Prostate gland (tissue), 2 donors: ENCODE data around the gene ZBTB43. TPM values are rescaled to one million over a fixed set of nuclear protein-coding genes. Genes with fewer than 3 reads are reported as not detected.

Source experiments
- DNase-seq: peaks from one replicate; pipeline ENCODE4 v3.0.0-alpha.2; 2019; ENCODE audit warnings: low spot score
- H3K27ac ChIP-seq, 2 donors: fragments of 200-600 bp; sonication (generic); 2 replicates each; pipeline ENCODE4 v1.5.1; 2017 to 2019
- H3K27me3 ChIP-seq: fragments of 200-600 bp; sonication (generic); replicated peaks from 2 replicates; pipeline ENCODE4 v1.5.1; 2019; ENCODE audit not compliant: insufficient read depth
- H3K36me3 ChIP-seq, 2 donors: fragments of 200-600 bp; sonication (generic); 1 replicate in 1 of 2; 2 replicates in 1 of 2; pipeline versions ENCODE4 v1.5.1 to v1.8.1; 2017 to 2019
- H3K4me1 ChIP-seq: fragments of 200-600 bp; sonication (generic); replicated peaks from 2 replicates; pipeline ENCODE4 v1.5.1; 2019
- H3K4me3 ChIP-seq, 2 donors: fragments of 200-600 bp; sonication (generic); 2 replicates each; pipeline ENCODE4 v1.5.1; 2017 to 2019
- H3K9me3 ChIP-seq: fragments of 200-600 bp; sonication (generic); 2 replicates; pipeline ENCODE4 v1.5.1; 2017
- POLR2A ChIP-seq: fragments of 450-650 bp; IDR thresholded peaks from one replicate; pipeline ENCODE4 v1.6.1; 2016; ENCODE audit warnings: antibody characterized with exemption, mild to moderate bottlenecking
- POLR2AphosphoS5 ChIP-seq: sonication (generic); formaldehyde crosslinking; IDR thresholded peaks from one replicate; pipeline ENCODE4 v1.6.1; 2017; ENCODE audit warnings: antibody characterized with exemption
- WGBS: methylation state at CpG from one replicate; pipeline ENCODE4 v1.1.5; 2018; 5-methylcytosine and 5-hydroxymethylcytosine counted together
- intact Hi-C: fragments of 100-400 bp; cut with DNase I; formaldehyde crosslinking; loops from one replicate; pipeline ENCODE4 v1.14.2; 2022
- total RNA-seq, 2 donors: library from RNA; depleted of rRNA; stranded (reverse); fragments of >200 nt; gene quantifications; one replicate each; pipeline ENCODE4 v1.1.0, GENCODE V29; 2016
- TF ChIP-seq, protein P1 (sequence below), 4 experiments: fragments of 200-600 bp in 2 of 4; fragments of 450-650 bp in 2 of 4; sonication (generic) in 2 of 4; IDR thresholded peaks; 1 replicate in 3 of 4; 2 replicates in 1 of 4; pipeline ENCODE4 v1.5.1; 2016 to 2019; ENCODE audit warnings: antibody characterized with exemption in 4 of 4, mild to moderate bottlenecking in 2 of 4, moderate library complexity in 2 of 4

Gene ZBTB43
- total RNA-seq, 2 donors from 2014 or later: 30.0 to 118 TPM

DNA sequence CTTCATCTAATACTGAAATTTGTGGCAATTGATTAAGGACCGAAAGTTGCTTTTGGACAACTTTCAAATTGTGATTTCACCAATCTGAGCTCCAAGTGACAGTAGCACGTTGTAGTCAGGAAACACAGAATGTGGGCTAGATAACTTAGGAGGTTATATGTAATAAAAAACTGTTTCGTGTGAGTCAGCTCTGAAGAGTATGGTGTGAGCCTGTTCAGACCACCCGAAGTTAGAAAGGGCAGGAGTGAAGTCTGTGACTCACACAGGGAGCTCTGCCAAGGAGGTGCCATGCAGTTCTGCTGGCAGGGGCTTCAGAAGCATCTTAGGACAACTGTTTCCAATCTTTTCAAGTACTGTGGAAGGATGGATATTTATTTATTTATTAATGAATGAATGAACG is 39.2 kb downstream of the ZBTB43 start:
- TF ChIP-seq, protein P1, sequence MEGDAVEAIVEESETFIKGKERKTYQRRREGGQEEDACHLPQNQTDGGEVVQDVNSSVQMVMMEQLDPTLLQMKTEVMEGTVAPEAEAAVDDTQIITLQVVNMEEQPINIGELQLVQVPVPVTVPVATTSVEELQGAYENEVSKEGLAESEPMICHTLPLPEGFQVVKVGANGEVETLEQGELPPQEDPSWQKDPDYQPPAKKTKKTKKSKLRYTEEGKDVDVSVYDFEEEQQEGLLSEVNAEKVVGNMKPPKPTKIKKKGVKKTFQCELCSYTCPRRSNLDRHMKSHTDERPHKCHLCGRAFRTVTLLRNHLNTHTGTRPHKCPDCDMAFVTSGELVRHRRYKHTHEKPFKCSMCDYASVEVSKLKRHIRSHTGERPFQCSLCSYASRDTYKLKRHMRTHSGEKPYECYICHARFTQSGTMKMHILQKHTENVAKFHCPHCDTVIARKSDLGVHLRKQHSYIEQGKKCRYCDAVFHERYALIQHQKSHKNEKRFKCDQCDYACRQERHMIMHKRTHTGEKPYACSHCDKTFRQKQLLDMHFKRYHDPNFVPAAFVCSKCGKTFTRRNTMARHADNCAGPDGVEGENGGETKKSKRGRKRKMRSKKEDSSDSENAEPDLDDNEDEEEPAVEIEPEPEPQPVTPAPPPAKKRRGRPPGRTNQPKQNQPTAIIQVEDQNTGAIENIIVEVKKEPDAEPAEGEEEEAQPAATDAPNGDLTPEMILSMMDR (IDR thresholded peaks at IDR 0.05): no peak
- TF ChIP-seq POLR2AphosphoS5: no peak
- TF ChIP-seq POLR2A: no peak
- intact Hi-C loops: no loop called here
- Histone ChIP-seq H3K27me3 (no peaks in the 10 kb centered on the region), H3K9me3 (no peaks in the 10 kb centered on the region), H3K4me3 (no peak overlapping the region), H3K27ac (no peak overlapping the region), H3K36me3 (no peaks in the 10 kb centered on the region), H3K4me1 (no peaks in the 10 kb centered on the region)
- WGBS: 50% methylated on average over 5 of the region's 5 CpGs
- no peak for DNase-seq

DNA sequence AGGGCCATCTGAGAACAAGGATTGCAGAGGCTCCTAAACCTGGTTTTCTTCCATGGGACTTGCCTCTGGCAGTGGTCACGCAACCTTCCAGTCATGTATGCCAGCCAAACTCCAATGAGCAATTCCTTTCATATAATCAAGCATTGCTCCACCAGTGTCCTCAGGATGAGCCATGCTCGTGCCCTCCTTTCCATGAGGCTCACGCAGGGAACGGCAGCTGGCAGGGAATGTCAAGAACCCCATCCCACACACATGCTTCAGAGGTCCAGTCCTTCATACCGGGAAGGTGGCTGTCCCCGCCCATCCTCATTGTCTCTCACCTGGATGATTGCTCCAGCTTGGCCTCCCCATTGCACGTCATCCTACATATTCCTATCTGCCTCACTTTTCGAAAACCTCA is 42.2 kb downstream of the ZBTB43 start:
- H3K4me1 ChIP-seq: no peaks in the 10 kb centered on the region
- intact Hi-C loops: no loop called here
- no peak overlapping the region for H3K27ac ChIP-seq
- H3K9me3 ChIP-seq: no peaks in the 10 kb centered on the region
- no peaks in the 10 kb centered on the region for H3K27me3 ChIP-seq
- 95% methylated on average over 8 of the region's 8 CpGs for WGBS
- no peaks in the 10 kb centered on the region for H3K36me3 ChIP-seq
- no peak for DNase-seq
- TF ChIP-seq, protein P1 (IDR thresholded peaks at IDR 0.05): no peak
- TF ChIP-seq POLR2AphosphoS5 (no peak), POLR2A (no peak)
- no peak overlapping the region for H3K4me3 ChIP-seq

DNA sequence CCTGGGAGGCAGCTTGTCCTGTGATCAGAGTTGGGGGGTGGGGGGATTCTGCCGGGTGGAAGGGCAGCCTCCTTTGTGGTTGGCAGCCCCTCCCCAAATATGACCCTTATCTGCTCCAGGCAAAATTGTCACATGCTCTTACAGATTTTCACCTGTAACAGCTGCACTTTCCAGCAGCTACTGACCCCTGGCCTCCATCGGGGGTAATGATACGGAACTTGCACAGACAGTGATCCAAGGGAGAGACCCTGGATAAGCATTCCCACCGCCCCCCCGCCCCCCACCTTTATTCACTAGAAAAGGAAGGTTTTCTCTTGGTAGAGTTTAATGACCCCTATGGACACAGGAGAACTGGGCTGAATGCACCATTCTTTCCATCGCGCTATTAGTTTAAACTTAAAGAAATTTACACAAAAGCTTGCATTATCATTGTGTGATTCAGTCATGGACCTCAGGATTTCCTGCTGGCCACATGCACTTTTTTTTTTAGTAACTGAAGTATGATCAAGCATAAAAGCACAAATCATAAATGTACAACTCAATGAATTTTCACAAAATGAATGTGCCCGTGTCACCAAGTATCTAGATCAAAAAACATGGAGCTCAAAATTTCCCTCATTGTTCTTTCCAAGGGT is 44.9 kb downstream of the ZBTB43 start:
- intact Hi-C loops: no loop called here

DNA sequence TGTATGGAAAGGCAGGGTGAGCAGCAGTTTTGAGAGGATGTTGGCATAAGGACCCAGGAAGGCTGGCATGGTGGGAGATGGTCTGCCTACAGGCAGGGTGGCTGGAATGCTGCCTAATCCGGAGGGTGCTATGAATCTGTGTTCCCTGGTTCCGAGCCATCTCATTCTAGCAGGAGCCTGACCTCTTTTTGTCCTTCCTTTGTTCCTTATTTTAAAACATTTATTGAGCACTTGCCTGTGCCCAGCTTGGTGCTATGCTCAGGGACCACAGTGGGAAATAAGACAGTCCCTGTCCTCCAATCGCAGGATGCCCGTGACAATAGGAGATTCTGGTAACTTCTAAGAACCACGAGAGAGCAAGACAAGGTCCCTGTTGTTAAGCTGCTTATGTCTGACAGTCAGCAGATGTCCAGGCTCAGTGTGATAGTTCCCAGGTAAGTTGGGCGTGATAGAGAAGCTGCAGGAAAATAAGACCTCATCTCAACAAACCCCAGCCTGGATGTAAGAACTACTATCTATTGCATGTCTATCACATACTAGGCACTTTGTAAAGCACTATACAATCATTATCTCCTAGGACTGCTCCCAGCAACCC is 46.5 kb downstream of the ZBTB43 start:
- intact Hi-C loops: no loop called here
- Histone ChIP-seq H3K27me3 (no peaks in the 10 kb centered on the region), H3K36me3 (no peaks in the 10 kb centered on the region), H3K27ac (no peak overlapping the region), H3K4me3 (no peak overlapping the region), H3K9me3 (no peaks in the 10 kb centered on the region), H3K4me1 (no peaks in the 10 kb centered on the region)
- DNase-seq: no peak
- WGBS: 85% methylated on average over 6 of the region's 6 CpGs
- no peak for TF ChIP-seq POLR2AphosphoS5
- TF ChIP-seq, protein P1 (IDR thresholded peaks at IDR 0.05): no peak
- no peak for TF ChIP-seq POLR2A

More for the DNA sequence above, 44.9 kb downstream of the ZBTB43 start:
- no peak for DNase-seq
- Histone ChIP-seq H3K4me1 (no peaks in the 10 kb centered on the region), H3K4me3 (no peak overlapping the region), H3K27me3 (no peaks in the 10 kb centered on the region), H3K36me3 (no peaks in the 10 kb centered on the region), H3K27ac (no peak overlapping the region), H3K9me3 (no peaks in the 10 kb centered on the region)
- TF ChIP-seq, protein P1 (IDR thresholded peaks at IDR 0.05): no peak
- no peak for TF ChIP-seq POLR2A
- no peak for TF ChIP-seq POLR2AphosphoS5
- WGBS: 76% methylated on average over 8 of the region's 8 CpGs
